Mesenchymal stem cell (in vitro differentiated cells and primary cell): Measurements from ENCODE around the gene SYTL2.

ENCODE experiments used
- DNase-seq: peaks from one replicate; pipeline ENCODE4 v3.0.0-alpha.2; 2013
- H2AFZ ChIP-seq: one replicate; pipeline ENCODE4 v1.6.1; 2013; ENCODE audit warnings: low read depth, mild to moderate bottlenecking, control low read depth, inconsistent platforms, low read length, moderate library complexity
- H2AK5ac ChIP-seq: 2 replicates; pipeline ENCODE4 v1.6.1; 2013; ENCODE audit warnings: low read length, moderate library complexity, mild to moderate bottlenecking, inconsistent platforms; ENCODE audit not compliant: severe bottlenecking
- H2BK120ac ChIP-seq: one replicate; pipeline ENCODE4 v1.6.1; 2013; ENCODE audit warnings: low read depth, mild to moderate bottlenecking, inconsistent platforms, low read length, moderate library complexity
- H2BK12ac ChIP-seq, 2 experiments: one replicate each; pipeline ENCODE4 v1.6.1; 2013; ENCODE audit warnings: inconsistent platforms in 2 of 2, low read length in 2 of 2, mild to moderate bottlenecking in 2 of 2, moderate library complexity in 2 of 2, control low read depth in 1 of 2
- H2BK15ac ChIP-seq: one replicate; pipeline ENCODE4 v1.6.1; 2013; ENCODE audit warnings: mild to moderate bottlenecking, low read depth, inconsistent platforms; ENCODE audit not compliant: poor library complexity, severe bottlenecking
- H2BK5ac ChIP-seq: 2 replicates; pipeline ENCODE4 v1.6.1; 2013; ENCODE audit warnings: low read depth, mild to moderate bottlenecking, low read length, control low read depth, inconsistent platforms; ENCODE audit not compliant: poor library complexity, severe bottlenecking
- H3K14ac ChIP-seq, 2 experiments: one replicate each; pipeline ENCODE4 v1.6.1; 2013; ENCODE audit warnings: inconsistent platforms in 2 of 2, low read length in 2 of 2, control low read depth in 1 of 2, mild to moderate bottlenecking in 1 of 2, moderate library complexity in 1 of 2
- H3K18ac ChIP-seq, 2 experiments: one replicate each; pipeline ENCODE4 v1.6.1; 2013; ENCODE audit warnings: inconsistent platforms in 2 of 2, low read length in 2 of 2, control low read depth in 1 of 2, low read depth in 1 of 2, mild to moderate bottlenecking in 1 of 2
- H3K23ac ChIP-seq, 2 experiments: one replicate each; pipeline ENCODE4 v1.6.1; 2013; ENCODE audit warnings: inconsistent platforms in 2 of 2, low read length in 2 of 2, mild to moderate bottlenecking in 2 of 2, moderate library complexity in 2 of 2, control low read depth in 1 of 2
- H3K27ac ChIP-seq: 2 replicates; pipeline ENCODE4 v1.5.1; 2013; ENCODE audit warnings: mild to moderate bottlenecking, moderate library complexity, low read length, control low read depth, inconsistent platforms; ENCODE audit not compliant: poor library complexity, severe bottlenecking
- H3K27me3 ChIP-seq, 2 experiments: 2 replicates each; pipeline versions ENCODE4 v1.6.1 to v1.7.0; 2013; ENCODE audit warnings: low read length in 2 of 2, mild to moderate bottlenecking in 2 of 2, moderate library complexity in 2 of 2, control low read depth in 1 of 2, inconsistent platforms in 1 of 2; ENCODE audit not compliant: control insufficient read depth in 1 of 2, insufficient read depth in 1 of 2
- H3K36me3 ChIP-seq, 2 experiments: 2 replicates each; pipeline versions ENCODE4 v1.6.1 to v1.7.0; 2013; ENCODE audit warnings: low read length in 2 of 2, control low read depth in 1 of 2, inconsistent platforms in 1 of 2, low read depth in 1 of 2, mild to moderate bottlenecking in 1 of 2; ENCODE audit not compliant: insufficient read depth in 2 of 2, control insufficient read depth in 1 of 2
- H3K4ac ChIP-seq, 2 experiments: one replicate each; pipeline ENCODE4 v1.6.1; 2013; ENCODE audit warnings: inconsistent platforms in 2 of 2, low read length in 2 of 2, mild to moderate bottlenecking in 2 of 2, moderate library complexity in 2 of 2, control low read depth in 1 of 2, low read depth in 1 of 2
- H3K4me1 ChIP-seq: 2 replicates; pipeline ENCODE4 v1.6.1; 2013; ENCODE audit warnings: low read depth, low read length, control low read depth; ENCODE audit not compliant: control insufficient read depth, insufficient read depth
- H3K4me2 ChIP-seq: 2 replicates; pipeline ENCODE4 v1.6.1; 2013; ENCODE audit warnings: low read length, mild to moderate bottlenecking, inconsistent platforms; ENCODE audit not compliant: poor library complexity, severe bottlenecking
- H3K4me3 ChIP-seq, 2 experiments: 2 replicates each; pipeline versions ENCODE4 v1.5.1 to v1.7.0; 2013; ENCODE audit warnings: low read length in 2 of 2, mild to moderate bottlenecking in 2 of 2, control low read depth in 1 of 2, low read depth in 1 of 2; ENCODE audit not compliant: insufficient read depth in 1 of 2
- H3K79me1 ChIP-seq: replicated peaks from 2 replicates; pipeline ENCODE4 v1.6.1; 2013; ENCODE audit warnings: mild to moderate bottlenecking, control low read depth, low read length, inconsistent platforms; ENCODE audit not compliant: poor library complexity, severe bottlenecking
- H3K9ac ChIP-seq: 2 replicates; pipeline ENCODE4 v1.7.0; 2013; ENCODE audit warnings: mild to moderate bottlenecking, low read length, moderate library complexity
- H3K9me3 ChIP-seq: 2 replicates; pipeline ENCODE4 v1.7.0; 2013; ENCODE audit warnings: mild to moderate bottlenecking, low read length; ENCODE audit not compliant: control insufficient read depth
- H4K8ac ChIP-seq: one replicate; pipeline ENCODE4 v1.6.1; 2013; ENCODE audit warnings: inconsistent platforms, mild to moderate bottlenecking, low read length, moderate library complexity
- H4K91ac ChIP-seq: one replicate; pipeline ENCODE4 v1.6.1; 2013; ENCODE audit warnings: mild to moderate bottlenecking, low read length, inconsistent platforms
- WGBS: methylation state at CpG from one replicate; pipeline ENCODE4 v1.1.7; 2013; ENCODE audit warnings: mixed read lengths; 5-methylcytosine and 5-hydroxymethylcytosine counted together

Gene SYTL2

GRCh38 chr11:85813721-85814120 lies 2.8 kb upstream of the SYTL2 start:
- H2BK12ac ChIP-seq = no peak overlapping the region
- H2BK120ac ChIP-seq = no peak overlapping the region
- H4K8ac ChIP-seq = no peak overlapping the region
- no peak overlapping the region for H4K91ac ChIP-seq
- no peak overlapping the region for H3K4ac ChIP-seq
- H3K18ac ChIP-seq = no peak overlapping the region
- no peak overlapping the region for H2AK5ac ChIP-seq
- no peak overlapping the region for H3K27ac ChIP-seq
- peaks cover 10% of the 10 kb centered on the region for H3K4me1 ChIP-seq
- H3K4me3 ChIP-seq = no peak overlapping the region
- H3K14ac ChIP-seq = no peak overlapping the region
- H2AFZ ChIP-seq = no peak overlapping the region
- no peak overlapping the region for H3K4me2 ChIP-seq
- 85% methylated on average over 8 of the region's 9 CpGs for WGBS
- no peak overlapping the region for H2BK15ac ChIP-seq
- no peaks in the 10 kb centered on the region for H3K9me3 ChIP-seq
- no peak overlapping the region for H3K9ac ChIP-seq
- no peak for DNase-seq
- H3K27me3 ChIP-seq = no peaks in the 10 kb centered on the region
- H2BK5ac ChIP-seq = no peak overlapping the region
- no peaks in the 10 kb centered on the region for H3K36me3 ChIP-seq
- H3K79me1 ChIP-seq = peaks cover 3% of the 10 kb centered on the region
- H3K23ac ChIP-seq = no peak overlapping the region

- Histone ChIP-seq H2AFZ (no peak overlapping the region), H3K27me3 (no peaks in the 10 kb centered on the region), H3K18ac (no peak overlapping the region), H3K14ac (no peak overlapping the region), H2BK15ac (no peak overlapping the region), H3K27ac (no peak overlapping the region), H2BK5ac (no peak overlapping the region), H3K79me1 (peaks cover 3% of the 10 kb centered on the region), H3K4me2 (peak overlapping the region; percentile 98), H3K36me3 (no peaks in the 10 kb centered on the region), H3K4me1 (peaks cover 12% of the 10 kb centered on the region), H2AK5ac (no peak overlapping the region), H3K9me3 (no peaks in the 10 kb centered on the region), H3K4ac (no peak overlapping the region), H4K91ac (no peak overlapping the region), H3K9ac (peak overlapping the region; percentile 65), H3K4me3 (peak overlapping the region in 1 of 2 experiments; percentile 84), H2BK12ac (no peak overlapping the region), H2BK120ac (no peak overlapping the region), H4K8ac (no peak overlapping the region), H3K23ac (no peak overlapping the region)
- WGBS = 82% methylated on average over 13 of the region's 13 CpGs
- DNase-seq = no peak
Measured at GRCh38 chr11:85811624-85812023, 683 bp upstream of the SYTL2 start.

- Histone ChIP-seq H3K4me2 (peak overlapping the region; percentile 96), H2BK12ac (no peak overlapping the region), H3K14ac (no peak overlapping the region), H3K79me1 (peaks cover 3% of the 10 kb centered on the region), H4K8ac (no peak overlapping the region), H3K18ac (peak overlapping the region in 1 of 2 experiments; percentile 28), H3K9me3 (no peaks in the 10 kb centered on the region), H2AFZ (peak overlapping the region; percentile 83), H4K91ac (no peak overlapping the region), H2BK120ac (no peak overlapping the region), H3K27me3 (no peaks in the 10 kb centered on the region), H2AK5ac (no peak overlapping the region), H3K36me3 (no peaks in the 10 kb centered on the region), H3K23ac (peak overlapping the region in 1 of 2 experiments; percentile 64), H3K27ac (no peak overlapping the region), H2BK15ac (no peak overlapping the region), H3K4me3 (peak overlapping the region; percentile 73 to 84), H3K4ac (no peak overlapping the region), H3K9ac (peak overlapping the region; percentile 73), H2BK5ac (no peak overlapping the region), H3K4me1 (peaks cover 12% of the 10 kb centered on the region)
- WGBS = 9% methylated on average over 8 of the region's 10 CpGs
- no peak for DNase-seq
Measured at GRCh38 chr11:85810521-85810870, 445 bp downstream of the SYTL2 start.

GRCh38 chr11:85809863-85810262 lies 1.1 kb downstream of the SYTL2 start:
- no peak overlapping the region for H3K14ac ChIP-seq
- no peak overlapping the region for H2BK12ac ChIP-seq
- no peak overlapping the region for H4K8ac ChIP-seq
- H3K4ac ChIP-seq = no peak overlapping the region
- no peak overlapping the region for H2AFZ ChIP-seq
- no peaks in the 10 kb centered on the region for H3K36me3 ChIP-seq
- no peak overlapping the region for H2BK120ac ChIP-seq
- H4K91ac ChIP-seq = no peak overlapping the region
- no peak overlapping the region for H2BK15ac ChIP-seq
- H3K9me3 ChIP-seq = no peaks in the 10 kb centered on the region
- H3K4me1 ChIP-seq = peaks cover 12% of the 10 kb centered on the region
- no peak overlapping the region for H2BK5ac ChIP-seq
- peak overlapping the region; percentile 96 for H3K4me2 ChIP-seq
- peak overlapping the region; percentile 73 for H3K9ac ChIP-seq
- peaks cover 3% of the 10 kb centered on the region for H3K79me1 ChIP-seq
- no peaks in the 10 kb centered on the region for H3K27me3 ChIP-seq
- no peak overlapping the region for H3K23ac ChIP-seq
- H2AK5ac ChIP-seq = no peak overlapping the region
- peak overlapping the region in 1 of 2 experiments; percentile 24 for H3K4me3 ChIP-seq
- DNase-seq = peak; percentile 15
- no peak overlapping the region for H3K18ac ChIP-seq
- 20% methylated on average over 3 of the region's 4 CpGs for WGBS
- H3K27ac ChIP-seq = no peak overlapping the region
